ENCODE measurements around the gene BMPR2.
A peak's percentile ranks its signal among the peaks of the same experiment; 100 is the strongest.
"Not testable (repeated sequence)": the region's sequence is repeated elsewhere in the genome, so short reads cannot be mapped to it uniquely, and the experiment has no call there.

BMPR2 gene

GRCh38 chr2:202494300-202495229, 118.4 kb downstream of the BMPR2 start:
- DNase-seq (ENCODE audit: low read depth) = peak; percentile 49
- no peak for TF ChIP-seq CTCF (conservative IDR thresholded peaks at IDR 0.05; ENCODE audit: control insufficient read depth, insufficient read depth, low read depth, low read length)
- H3K4me3 ChIP-seq (ENCODE audit: control insufficient read depth, low read depth, low read length) = no peak overlapping the region

GRCh38 chr2:202495230-202495604, 119.1 kb downstream of the BMPR2 start:
- DNase-seq (ENCODE audit: low read depth) = no peak
- no peak for TF ChIP-seq CTCF (conservative IDR thresholded peaks at IDR 0.05; ENCODE audit: control insufficient read depth, insufficient read depth, low read depth, low read length)
- no peak overlapping the region for H3K4me3 ChIP-seq (ENCODE audit: control insufficient read depth, low read depth, low read length)

GRCh38 chr2:202496835-202497472, 120.8 kb downstream of the BMPR2 start:
- not testable (repeated sequence) for DNase-seq (ENCODE audit: low read depth); H3K4me3 ChIP-seq (ENCODE audit: control insufficient read depth, low read depth, low read length)

GRCh38 chr2:202497473-202497866, 121.3 kb downstream of the BMPR2 start:
- H3K4me3 ChIP-seq (ENCODE audit: control insufficient read depth, low read depth, low read length); DNase-seq (ENCODE audit: low read depth): not testable (repeated sequence)

- not testable (repeated sequence) for DNase-seq (ENCODE audit: low read depth); H3K4me3 ChIP-seq (ENCODE audit: control insufficient read depth, low read depth, low read length)
Observed at GRCh38 chr2:202499841-202500240, 123.7 kb downstream of the BMPR2 start.

GRCh38 chr2:202503276-202503675, 127.1 kb downstream of the BMPR2 start:
- not testable (repeated sequence) for DNase-seq (ENCODE audit: low read depth); H3K4me3 ChIP-seq (ENCODE audit: control insufficient read depth, low read depth, low read length)

GRCh38 chr2:202508686-202509085, 132.6 kb downstream of the BMPR2 start:
- DNase-seq (ENCODE audit: low read depth) = no peak
- no peak overlapping the region for H3K4me3 ChIP-seq (ENCODE audit: control insufficient read depth, low read depth, low read length)
- no peak for TF ChIP-seq CTCF (conservative IDR thresholded peaks at IDR 0.05; ENCODE audit: control insufficient read depth, insufficient read depth, low read depth, low read length)

- TF ChIP-seq CTCF (conservative IDR thresholded peaks at IDR 0.05; ENCODE audit: control insufficient read depth, insufficient read depth, low read depth, low read length) = no peak
- H3K4me3 ChIP-seq (ENCODE audit: control insufficient read depth, low read depth, low read length) = no peak overlapping the region
- DNase-seq (ENCODE audit: low read depth) = peak; percentile 62
Observed at GRCh38 chr2:202510911-202511310, 134.8 kb downstream of the BMPR2 start.

- no peak overlapping the region for H3K4me3 ChIP-seq (ENCODE audit: control insufficient read depth, low read depth, low read length)
- DNase-seq (ENCODE audit: low read depth) = no peak
- TF ChIP-seq CTCF (conservative IDR thresholded peaks at IDR 0.05; ENCODE audit: control insufficient read depth, insufficient read depth, low read depth, low read length) = no peak
Observed at GRCh38 chr2:202512176-202512575, 136.0 kb downstream of the BMPR2 start.
